ENCODE data around the gene CAMK2B. TPM values are rescaled to one million over a fixed set of nuclear protein-coding genes. Genes with fewer than 3 reads are reported as not detected.

Gene CAMK2B
- total RNA-seq, 1 donor from 2014 or later = 0.30 TPM

DNA sequence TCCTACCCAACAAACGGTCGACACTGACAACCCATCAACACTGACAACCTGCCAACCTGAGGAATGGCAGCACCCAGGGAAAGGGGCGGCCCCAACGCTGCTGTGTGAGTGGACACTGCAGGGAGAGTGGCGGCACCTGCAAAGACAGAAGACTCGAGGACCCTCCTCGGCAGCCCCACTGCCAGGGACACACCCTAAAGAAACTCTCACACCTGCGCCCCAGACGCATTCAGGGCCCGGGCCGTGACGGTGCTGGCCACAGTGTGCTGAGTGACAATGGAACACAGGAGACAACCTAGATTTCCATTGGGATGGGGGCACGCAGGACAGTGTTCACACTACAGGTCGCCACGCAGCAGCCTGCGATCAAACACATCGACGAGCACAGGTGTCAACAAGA, 3.6 kb downstream of the CAMK2B start:
- Histone ChIP-seq H3K4me3 (no peak overlapping the region), H3K27ac (no peak overlapping the region), H3K4me1 (no peaks in the 10 kb centered on the region), H3K36me3 (no peaks in the 10 kb centered on the region), H3K9me3 (no peaks in the 10 kb centered on the region), H3K27me3 (ENCODE audit: low read depth) (peaks cover 31% of the 10 kb centered on the region)
- no peak for TF ChIP-seq CTCF (IDR thresholded peaks at IDR 0.05)
- intact Hi-C loops (cut with DNase I) = no loop called here
- ATAC-seq (no peak), DNase-seq (no peak)

GRCh38 chr7:44320794-44321371, 4.5 kb downstream of the CAMK2B start:
- Histone ChIP-seq H3K4me3 (no peak overlapping the region), H3K27ac (no peak overlapping the region), H3K9me3 (no peaks in the 10 kb centered on the region), H3K4me1 (no peaks in the 10 kb centered on the region), H3K36me3 (no peaks in the 10 kb centered on the region), H3K27me3 (ENCODE audit: low read depth) (peaks cover 25% of the 10 kb centered on the region)
- no peak for TF ChIP-seq CTCF (IDR thresholded peaks at IDR 0.05)
- DNase-seq (no peak), ATAC-seq (no peak)
- intact Hi-C loops (cut with DNase I) = no loop called here

GRCh38 chr7:44320141-44320540, 5.3 kb downstream of the CAMK2B start:
- ATAC-seq (no peak), DNase-seq (no peak)
- Histone ChIP-seq H3K4me1 (no peaks in the 10 kb centered on the region), H3K27ac (no peak overlapping the region), H3K36me3 (no peaks in the 10 kb centered on the region), H3K4me3 (no peak overlapping the region), H3K27me3 (ENCODE audit: low read depth) (peaks cover 25% of the 10 kb centered on the region), H3K9me3 (no peaks in the 10 kb centered on the region)
- intact Hi-C loops (cut with DNase I) = no loop called here
- no peak for TF ChIP-seq CTCF (IDR thresholded peaks at IDR 0.05)

GRCh38 chr7:44318332-44318731, 7.1 kb downstream of the CAMK2B start:
- H3K27me3 ChIP-seq (ENCODE audit: low read depth) = peaks cover 10% of the 10 kb centered on the region
- TF ChIP-seq CTCF (IDR thresholded peaks at IDR 0.05) = no peak
- no peak for ATAC-seq
- H3K9me3 ChIP-seq = no peaks in the 10 kb centered on the region
- intact Hi-C loops (cut with DNase I) = no loop called here
- H3K4me1 ChIP-seq = no peaks in the 10 kb centered on the region
- H3K36me3 ChIP-seq = no peaks in the 10 kb centered on the region
- no peak overlapping the region for H3K27ac ChIP-seq
- H3K4me3 ChIP-seq = no peak overlapping the region
- no peak for DNase-seq

- ATAC-seq = no peak
- H3K27ac ChIP-seq = no peak overlapping the region
- TF ChIP-seq CTCF (IDR thresholded peaks at IDR 0.05) = no peak
- no peaks in the 10 kb centered on the region for H3K27me3 ChIP-seq (ENCODE audit: low read depth)
- no peak overlapping the region for H3K4me3 ChIP-seq
- DNase-seq = no peak
- intact Hi-C loops (cut with DNase I) = no loop called here
- no peaks in the 10 kb centered on the region for H3K36me3 ChIP-seq
- H3K4me1 ChIP-seq = no peaks in the 10 kb centered on the region
- no peaks in the 10 kb centered on the region for H3K9me3 ChIP-seq
Measured at GRCh38 chr7:44315301-44315903, 10.0 kb downstream of the CAMK2B start.
